Measurements from ENCODE around the gene ARFRP1. TPM values are rescaled to one million over a fixed set of nuclear protein-coding genes. Genes with fewer than 3 reads are reported as not detected.

Gene ARFRP1
- total and polyA plus RNA-seq, 2 experiments from 2014 or later: 16.7 to 24.6 TPM

- H3K4me1 ChIP-seq (ENCODE audit: insufficient read depth): no peaks in the 10 kb centered on the region
- H3K36me3 ChIP-seq (ENCODE audit: insufficient read depth): no peaks in the 10 kb centered on the region
- no peak overlapping the region for H3K27ac ChIP-seq (ENCODE audit: low read depth)
- H3K9me3 Mint-ChIP-seq: peaks cover 14% of the 10 kb centered on the region; the same call in 2 of the 3 replicates
- TF ChIP-seq, protein P1, sequence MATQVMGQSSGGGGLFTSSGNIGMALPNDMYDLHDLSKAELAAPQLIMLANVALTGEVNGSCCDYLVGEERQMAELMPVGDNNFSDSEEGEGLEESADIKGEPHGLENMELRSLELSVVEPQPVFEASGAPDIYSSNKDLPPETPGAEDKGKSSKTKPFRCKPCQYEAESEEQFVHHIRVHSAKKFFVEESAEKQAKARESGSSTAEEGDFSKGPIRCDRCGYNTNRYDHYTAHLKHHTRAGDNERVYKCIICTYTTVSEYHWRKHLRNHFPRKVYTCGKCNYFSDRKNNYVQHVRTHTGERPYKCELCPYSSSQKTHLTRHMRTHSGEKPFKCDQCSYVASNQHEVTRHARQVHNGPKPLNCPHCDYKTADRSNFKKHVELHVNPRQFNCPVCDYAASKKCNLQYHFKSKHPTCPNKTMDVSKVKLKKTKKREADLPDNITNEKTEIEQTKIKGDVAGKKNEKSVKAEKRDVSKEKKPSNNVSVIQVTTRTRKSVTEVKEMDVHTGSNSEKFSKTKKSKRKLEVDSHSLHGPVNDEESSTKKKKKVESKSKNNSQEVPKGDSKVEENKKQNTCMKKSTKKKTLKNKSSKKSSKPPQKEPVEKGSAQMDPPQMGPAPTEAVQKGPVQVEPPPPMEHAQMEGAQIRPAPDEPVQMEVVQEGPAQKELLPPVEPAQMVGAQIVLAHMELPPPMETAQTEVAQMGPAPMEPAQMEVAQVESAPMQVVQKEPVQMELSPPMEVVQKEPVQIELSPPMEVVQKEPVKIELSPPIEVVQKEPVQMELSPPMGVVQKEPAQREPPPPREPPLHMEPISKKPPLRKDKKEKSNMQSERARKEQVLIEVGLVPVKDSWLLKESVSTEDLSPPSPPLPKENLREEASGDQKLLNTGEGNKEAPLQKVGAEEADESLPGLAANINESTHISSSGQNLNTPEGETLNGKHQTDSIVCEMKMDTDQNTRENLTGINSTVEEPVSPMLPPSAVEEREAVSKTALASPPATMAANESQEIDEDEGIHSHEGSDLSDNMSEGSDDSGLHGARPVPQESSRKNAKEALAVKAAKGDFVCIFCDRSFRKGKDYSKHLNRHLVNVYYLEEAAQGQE (IDR thresholded peaks at IDR 0.05; ENCODE audit: unreplicated experiment): no peak
- H2AFZ ChIP-seq: no peak overlapping the region
- no peak overlapping the region for H3K4me3 Mint-ChIP-seq
- peaks cover 3% of the 10 kb centered on the region; the same call in 2 of the 3 replicates for H3K4me1 Mint-ChIP-seq
- H3F3A ChIP-seq (replicated peaks; ENCODE audit: low read depth): peaks cover 2% of the 10 kb centered on the region; the same call in 1 of the 2 replicates
- no peak overlapping the region for H3K4me2 ChIP-seq
- ATAC-seq: no peak
- no peaks in the 10 kb centered on the region for H3K79me2 ChIP-seq (replicated peaks; ENCODE audit: insufficient read depth)
- no peak overlapping the region for H3K27ac Mint-ChIP-seq
- no peaks in the 10 kb centered on the region for H4K20me1 ChIP-seq (replicated peaks; ENCODE audit: insufficient read depth)
- no peak overlapping the region for H3K4me3 ChIP-seq
- H3K9me2 ChIP-seq (ENCODE audit: insufficient read depth): no peaks in the 10 kb centered on the region
- no peaks in the 10 kb centered on the region for H3K27me3 ChIP-seq (ENCODE audit: insufficient read depth)
- peaks cover 27% of the 10 kb centered on the region for H3K36me3 Mint-ChIP-seq (ENCODE audit: low read depth)
- no peak for DNase-seq (ENCODE audit: low spot score)
- H3K27me3 Mint-ChIP-seq (ENCODE audit: insufficient read depth, low read depth, poor library complexity): peaks cover 34% of the 10 kb centered on the region
These were observed 15.2 kb downstream of the ARFRP1 start for GRCh38 chr20:63692436-63693082.

DNA sequence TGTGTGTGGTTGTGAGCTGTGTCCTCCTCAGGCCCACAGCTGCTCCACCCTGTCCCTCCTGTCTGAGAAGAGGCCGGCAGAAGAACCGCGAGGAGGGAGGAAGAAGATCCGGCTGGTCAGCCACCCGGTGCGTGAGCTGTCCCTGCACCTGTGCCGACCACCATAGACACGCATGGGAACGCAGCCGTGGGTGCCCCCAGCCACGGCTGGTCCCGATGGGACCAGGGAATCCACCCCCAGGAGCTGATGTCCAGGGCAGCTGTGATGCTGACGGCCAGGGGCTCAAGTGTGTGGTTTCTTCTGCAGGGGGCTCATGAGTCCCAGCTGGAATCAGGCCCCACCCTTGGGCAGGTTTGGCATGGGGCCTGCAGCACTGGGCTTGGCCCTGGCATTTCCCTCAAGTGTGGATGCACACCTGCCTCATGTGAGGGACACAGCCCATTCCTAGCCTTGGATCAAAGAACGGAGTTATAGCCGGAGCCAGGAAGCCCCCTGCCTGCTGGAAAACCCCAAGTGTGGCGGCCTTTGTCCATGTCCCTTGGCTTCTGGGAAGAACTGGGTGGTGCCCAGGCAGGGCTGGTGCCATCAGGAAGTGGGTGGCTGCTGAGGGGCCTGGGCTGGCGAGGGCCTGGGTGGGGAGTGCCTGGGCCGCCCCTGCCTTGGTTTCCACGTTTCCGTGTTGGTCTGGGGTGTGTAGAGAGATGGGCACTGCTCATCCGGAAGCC lies 15.9 kb downstream of the ARFRP1 start:
- H3K4me3 Mint-ChIP-seq: no peak overlapping the region
- no peaks in the 10 kb centered on the region for H3F3A ChIP-seq (replicated peaks; ENCODE audit: low read depth)
- peaks cover 32% of the 10 kb centered on the region for H3K27me3 Mint-ChIP-seq (ENCODE audit: insufficient read depth, low read depth, poor library complexity)
- DNase-seq (ENCODE audit: low spot score) (no peak), ATAC-seq (no peak)
- no peak overlapping the region for H3K4me2 ChIP-seq
- H3K9me2 ChIP-seq (ENCODE audit: insufficient read depth): no peaks in the 10 kb centered on the region
- H3K79me2 ChIP-seq (replicated peaks; ENCODE audit: insufficient read depth): no peaks in the 10 kb centered on the region
- H3K9me3 Mint-ChIP-seq: peaks cover 14% of the 10 kb centered on the region; the same call in 2 of the 3 replicates
- no peaks in the 10 kb centered on the region for H4K20me1 ChIP-seq (replicated peaks; ENCODE audit: insufficient read depth)
- TF ChIP-seq, protein P2, sequence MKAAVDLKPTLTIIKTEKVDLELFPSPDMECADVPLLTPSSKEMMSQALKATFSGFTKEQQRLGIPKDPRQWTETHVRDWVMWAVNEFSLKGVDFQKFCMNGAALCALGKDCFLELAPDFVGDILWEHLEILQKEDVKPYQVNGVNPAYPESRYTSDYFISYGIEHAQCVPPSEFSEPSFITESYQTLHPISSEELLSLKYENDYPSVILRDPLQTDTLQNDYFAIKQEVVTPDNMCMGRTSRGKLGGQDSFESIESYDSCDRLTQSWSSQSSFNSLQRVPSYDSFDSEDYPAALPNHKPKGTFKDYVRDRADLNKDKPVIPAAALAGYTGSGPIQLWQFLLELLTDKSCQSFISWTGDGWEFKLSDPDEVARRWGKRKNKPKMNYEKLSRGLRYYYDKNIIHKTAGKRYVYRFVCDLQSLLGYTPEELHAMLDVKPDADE (IDR thresholded peaks at IDR 0.05): no peak
- TF ChIP-seq ZNF114 (CRISPR knock-in tag; IDR thresholded peaks at IDR 0.05) (no peak), POLR2AphosphoS5 (IDR thresholded peaks at IDR 0.05; ENCODE audit: low read depth) (no peak), STAT1 (IDR thresholded peaks at IDR 0.05; ENCODE audit: unreplicated experiment) (no peak), EZH2 (IDR thresholded peaks at IDR 0.05; ENCODE audit: low read depth, unreplicated experiment) (no peak), JUNB (IDR thresholded peaks at IDR 0.05; ENCODE audit: unreplicated experiment) (no peak), ZNF331 (CRISPR knock-in tag; IDR thresholded peaks at IDR 0.05; ENCODE audit: low read depth) (no peak), EZH2phosphoT487 (IDR thresholded peaks at IDR 0.05; ENCODE audit: unreplicated experiment) (no peak), NANOG (IDR thresholded peaks at IDR 0.05; ENCODE audit: borderline replicate concordance) (no peak), CTCF (conservative IDR thresholded peaks at IDR 0.05; ENCODE audit: low read depth in 2 of 2) (no peak)
- TF ChIP-seq, protein P1 (IDR thresholded peaks at IDR 0.05; ENCODE audit: unreplicated experiment): no peak
- H3K4me3 ChIP-seq: no peak overlapping the region
- no peak overlapping the region for H3K27ac ChIP-seq (ENCODE audit: low read depth)
- no peaks in the 10 kb centered on the region; the same call in 2 of the 3 replicates for H3K4me1 Mint-ChIP-seq
- H3K4me1 ChIP-seq (ENCODE audit: insufficient read depth): no peaks in the 10 kb centered on the region
- H3K27ac Mint-ChIP-seq: no peak overlapping the region
- H3K36me3 ChIP-seq (ENCODE audit: insufficient read depth): no peaks in the 10 kb centered on the region
- no peaks in the 10 kb centered on the region for H3K27me3 ChIP-seq (ENCODE audit: insufficient read depth)
- H2AFZ ChIP-seq: no peak overlapping the region
- peaks cover 27% of the 10 kb centered on the region for H3K36me3 Mint-ChIP-seq (ENCODE audit: low read depth)
